Activated T-cell treated with anti-CD3 and anti-CD28 coated beads, Interleukin-2, amount 50 U/mL, for 48 hours (primary cell): Measurements from ENCODE around the gene AFDN.

Experiments
- DNase-seq, 2 experiments: peaks; one replicate each; pipeline ENCODE4 v3.0.0-alpha.2; 2020

Gene AFDN

DNA sequence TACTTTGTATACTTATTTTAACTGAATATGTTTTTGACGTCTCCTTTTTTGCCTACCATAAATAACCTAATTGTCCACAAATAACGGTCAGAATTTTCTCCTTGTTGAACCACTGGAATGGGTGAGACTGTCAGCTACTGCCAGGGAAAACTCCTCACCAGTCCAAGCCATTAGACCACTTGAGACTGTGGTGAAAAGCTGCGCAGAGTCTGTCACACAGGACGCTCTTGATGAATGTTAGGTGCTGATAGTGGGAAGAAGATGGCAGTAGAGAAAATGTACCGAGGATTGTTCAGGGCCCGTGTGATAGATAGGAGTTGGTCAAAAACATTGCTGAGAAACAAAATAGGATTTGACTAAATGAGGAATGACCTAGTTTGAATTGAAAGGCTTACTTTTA is 95.1 kb downstream of the AFDN start:
- no peak for DNase-seq

DNA sequence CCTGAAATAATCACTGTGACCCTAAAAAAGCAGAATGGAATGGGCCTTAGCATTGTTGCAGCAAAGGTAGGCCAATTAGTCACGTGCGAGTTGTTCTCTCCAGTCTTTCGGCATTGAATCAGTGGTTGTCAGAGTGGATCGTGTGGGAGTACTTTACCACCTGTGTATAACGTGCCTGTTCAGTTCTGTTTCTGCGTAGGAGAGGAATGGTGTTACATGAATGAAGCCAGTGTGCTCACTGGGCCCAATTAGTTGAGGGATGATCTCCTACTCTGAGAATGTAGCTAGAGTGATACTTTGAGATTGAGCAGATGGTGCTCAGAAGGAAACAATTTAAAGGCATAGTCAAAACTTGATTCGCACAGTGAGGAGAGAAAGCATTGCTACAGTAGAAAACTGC is 98.3 kb downstream of the AFDN start:
- DNase-seq = no peak

DNA sequence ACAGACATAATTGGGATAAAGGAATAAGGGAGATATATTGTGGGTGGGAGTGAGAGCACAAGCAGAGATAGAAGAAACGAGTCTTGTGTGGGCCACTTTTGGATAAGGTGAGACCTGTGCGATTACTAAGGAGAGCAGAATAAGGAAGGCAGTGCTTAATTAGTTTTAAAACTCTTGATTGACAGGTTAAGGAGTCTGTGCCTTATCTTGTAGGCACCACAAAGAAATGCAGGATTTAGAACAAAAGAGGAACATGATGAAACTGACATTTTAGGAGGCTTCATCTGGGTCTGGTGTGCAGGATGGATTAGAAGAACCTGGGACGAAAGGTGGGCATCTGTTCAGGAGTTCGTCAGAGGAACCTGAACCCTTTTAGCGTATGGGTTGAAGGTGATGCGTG is 100.5 kb downstream of the AFDN start:
- no peak for DNase-seq

DNA sequence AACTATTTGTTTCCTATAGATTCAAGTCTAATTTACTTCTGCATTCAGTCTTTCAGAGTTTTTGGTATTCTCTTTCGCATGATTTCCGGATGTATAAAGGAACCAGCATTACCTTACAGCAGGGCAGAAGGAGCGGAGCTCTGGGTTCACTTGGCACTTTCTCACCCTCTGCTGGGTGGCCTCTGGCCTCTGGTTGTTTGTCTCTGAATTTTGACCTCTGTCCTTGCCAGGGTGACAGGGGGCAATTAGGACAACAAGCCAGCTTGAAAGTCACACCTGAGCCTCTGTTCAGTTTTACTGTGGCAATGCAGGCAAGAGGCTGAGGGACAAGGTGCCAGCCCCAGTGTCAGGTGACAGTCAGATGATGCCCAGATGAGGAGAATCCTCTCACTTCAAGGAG is 101.4 kb downstream of the AFDN start:
- DNase-seq = no peak

DNA sequence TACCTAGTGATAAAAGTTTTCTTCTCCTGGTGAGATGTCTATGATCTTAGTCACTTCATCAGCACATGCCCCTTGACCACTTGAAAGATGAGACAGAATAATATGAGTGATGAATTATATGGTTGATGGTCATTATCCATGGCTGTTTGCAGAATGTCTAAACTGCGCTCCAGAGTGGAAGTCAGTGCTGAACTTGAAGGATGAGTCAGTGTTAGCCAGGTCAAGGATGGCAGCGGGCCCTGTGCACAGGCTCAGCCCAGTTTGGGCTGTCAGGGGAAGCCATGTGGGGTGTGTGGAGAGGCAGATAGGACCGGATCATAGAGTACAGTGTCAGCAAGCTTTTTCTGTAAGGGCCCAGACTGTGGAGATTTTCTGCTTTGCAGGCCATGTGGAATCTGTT is 103.6 kb downstream of the AFDN start:
- no peak for DNase-seq

DNA sequence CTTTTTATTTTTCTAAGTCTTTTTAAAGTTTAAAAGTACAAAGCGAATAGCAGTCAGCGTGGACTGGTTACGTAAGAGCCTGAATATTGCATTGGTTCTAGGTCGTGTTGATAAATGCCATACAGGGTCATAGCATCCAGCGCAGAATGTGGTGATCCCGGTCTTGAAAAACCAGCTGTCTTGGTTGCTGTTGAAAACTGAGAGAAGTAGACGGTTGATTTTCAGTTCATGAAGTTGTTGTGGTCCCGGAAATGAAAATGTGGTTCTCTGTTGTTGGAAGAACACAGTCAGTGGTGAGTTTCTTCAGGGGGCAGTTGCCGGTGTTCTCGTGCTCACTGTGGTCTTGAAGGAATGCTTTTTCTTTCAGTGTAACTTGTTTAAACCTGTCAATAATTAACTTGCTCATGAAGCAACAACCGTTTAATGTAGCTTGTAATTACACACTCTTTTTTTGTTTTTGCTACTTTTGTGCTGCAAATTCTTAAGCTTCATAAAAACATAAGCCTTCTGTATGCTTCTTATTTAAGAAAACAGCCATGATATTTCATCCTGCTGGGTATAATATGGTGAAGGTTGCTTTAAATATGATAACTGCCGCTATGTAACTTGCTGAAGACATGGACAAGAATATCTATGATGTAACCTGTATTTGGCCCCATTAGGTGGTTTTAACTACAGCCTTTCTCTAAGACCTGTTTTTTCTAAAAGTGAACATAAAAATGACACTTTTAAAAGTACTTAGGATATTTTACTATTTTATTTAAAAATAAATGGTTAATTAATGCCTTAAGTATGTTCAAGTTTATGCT is 106.0 kb downstream of the AFDN start:
- no peak for DNase-seq

DNA sequence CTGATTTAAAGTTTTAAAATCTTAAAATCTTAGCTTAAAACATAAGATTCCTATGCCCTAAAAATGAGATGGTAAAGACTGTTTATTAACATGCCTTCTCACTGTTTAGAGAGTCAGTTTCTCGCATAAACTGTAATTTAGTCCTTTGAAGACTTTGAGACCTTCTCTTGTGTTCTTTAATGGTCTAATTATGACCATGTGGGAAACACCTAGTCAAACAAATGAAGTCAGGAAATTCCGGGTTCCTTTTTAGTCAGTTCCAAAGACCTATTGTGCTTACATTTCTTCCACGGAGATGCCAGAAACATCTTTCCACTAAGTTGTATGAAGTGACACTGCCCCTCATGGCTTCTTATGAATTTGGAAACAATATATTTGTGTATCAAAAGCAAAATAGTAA is 106.6 kb downstream of the AFDN start:
- no peak for DNase-seq

DNA sequence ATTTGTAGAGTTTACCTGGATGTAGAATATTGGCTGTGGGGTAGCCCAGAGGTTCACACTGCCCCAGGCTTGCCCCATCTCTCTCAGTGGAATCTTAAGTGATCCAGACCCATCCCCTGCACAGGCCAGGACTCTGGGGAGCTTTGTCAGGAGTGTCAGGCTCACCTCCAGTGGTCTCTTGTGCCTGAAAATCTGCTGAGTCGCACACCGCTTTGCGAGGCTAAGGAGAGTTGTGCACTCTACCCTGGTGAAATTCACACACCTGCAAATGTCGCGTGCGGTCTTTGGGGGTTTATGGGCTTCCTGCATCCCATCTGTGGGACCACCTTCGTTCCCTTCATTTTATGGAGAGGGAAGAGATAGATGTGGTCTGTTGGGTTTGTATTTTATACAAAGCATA is 107.1 kb downstream of the AFDN start:
- no peak for DNase-seq

DNA sequence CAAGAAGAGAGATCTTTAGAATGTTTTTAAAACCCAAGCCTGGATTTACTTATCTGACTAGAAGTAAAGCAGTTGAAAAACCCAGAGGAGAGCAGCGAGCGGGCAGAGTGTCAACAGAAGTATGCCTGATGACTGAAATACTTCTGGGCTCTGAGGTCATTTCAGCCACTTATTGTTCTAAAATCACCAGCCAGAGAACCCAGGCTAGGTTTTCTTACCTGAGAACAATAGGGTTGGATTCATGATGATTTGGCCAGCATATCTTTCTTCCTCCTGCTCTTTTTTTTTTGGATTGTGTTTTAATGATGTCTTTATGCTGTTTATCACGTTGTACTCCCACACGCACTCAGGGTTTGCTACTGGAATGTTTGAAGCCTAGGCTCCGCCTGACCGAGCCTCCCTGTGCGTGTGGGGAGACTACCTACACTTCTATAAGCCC is 107.7 kb downstream of the AFDN start:
- no peak for DNase-seq

DNA sequence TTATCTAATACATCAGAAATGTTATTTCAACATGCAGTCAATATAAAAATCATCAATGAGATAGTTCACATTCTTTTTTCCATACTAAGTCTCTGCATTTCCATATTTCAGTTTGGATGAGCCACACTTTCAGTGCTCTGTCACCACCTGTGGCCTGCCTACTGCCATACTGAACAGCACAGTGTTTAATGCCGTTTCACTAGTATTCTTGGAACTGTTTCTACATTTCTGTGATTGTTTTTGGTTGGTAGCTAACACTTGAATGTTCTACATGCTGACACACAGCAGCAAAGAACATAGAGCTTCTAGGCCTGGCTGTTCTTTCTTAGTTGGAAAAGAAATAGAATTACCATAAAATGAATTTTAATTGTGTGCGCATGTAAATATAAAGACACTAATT is 109.3 kb downstream of the AFDN start:
- DNase-seq = no peak

DNA sequence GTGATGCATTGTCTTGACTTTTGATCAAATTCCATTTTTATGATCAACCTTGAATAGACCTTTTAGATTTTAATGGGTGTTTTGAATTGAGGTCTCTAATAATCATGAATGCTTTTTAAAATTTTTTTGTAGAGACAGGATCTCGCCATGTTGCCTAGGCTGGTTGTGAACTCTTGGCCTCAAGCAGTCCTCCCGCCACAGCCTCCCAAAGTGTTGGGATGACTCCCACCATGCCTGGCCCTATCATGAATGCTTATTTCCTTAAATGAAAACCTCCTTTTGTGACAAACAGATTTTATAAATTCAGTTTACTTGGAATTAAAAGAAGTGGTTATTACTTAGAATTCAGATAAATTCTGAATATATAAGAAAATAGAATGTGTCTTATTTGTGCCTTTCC is 110.6 kb downstream of the AFDN start:
- DNase-seq = no peak

DNA sequence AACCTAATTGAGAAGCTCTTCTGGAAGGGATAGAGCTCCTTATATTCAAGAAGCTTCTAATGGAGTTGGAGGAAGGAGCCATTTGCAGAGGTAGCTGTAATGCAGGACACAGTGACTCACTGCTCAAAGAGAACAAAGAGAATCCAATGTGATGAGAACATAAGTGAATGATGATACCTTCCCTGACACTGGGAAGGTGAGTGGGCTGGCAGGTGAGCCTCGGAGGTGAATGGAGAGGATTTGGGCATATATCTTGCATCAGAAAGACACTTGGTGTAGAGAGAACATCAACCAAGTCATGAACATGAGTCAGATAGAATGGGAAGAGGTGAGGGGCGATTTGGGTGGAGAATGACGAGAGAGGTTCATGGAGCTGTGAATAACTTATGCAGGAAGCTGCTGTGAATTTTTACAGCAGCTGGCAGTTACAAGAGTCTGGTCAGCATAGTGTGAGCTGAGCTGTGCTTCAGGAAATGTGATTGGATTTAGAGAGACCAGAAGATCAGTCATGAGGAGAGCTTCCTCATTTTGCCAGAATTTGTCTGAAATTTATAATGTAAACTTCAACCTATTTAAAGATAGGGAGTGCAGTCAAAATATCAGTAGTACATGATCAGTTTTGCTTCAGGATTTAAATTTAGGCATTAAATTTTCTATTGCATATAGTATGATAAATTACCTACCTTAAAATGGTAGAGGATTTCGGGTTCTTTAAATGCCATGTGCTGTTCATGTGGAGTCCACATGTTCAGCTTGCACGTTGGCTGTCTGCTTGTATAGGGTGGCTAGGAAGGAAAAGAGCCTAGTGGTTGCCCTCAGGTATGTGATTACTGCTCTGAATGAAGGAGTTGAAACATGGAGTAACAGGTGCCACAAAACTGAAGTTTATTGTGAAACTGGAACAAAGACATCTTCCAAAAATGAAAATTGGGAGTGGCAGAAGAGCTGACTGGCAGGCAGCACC is 111.5 kb downstream of the AFDN start:
- DNase-seq = no peak

DNA sequence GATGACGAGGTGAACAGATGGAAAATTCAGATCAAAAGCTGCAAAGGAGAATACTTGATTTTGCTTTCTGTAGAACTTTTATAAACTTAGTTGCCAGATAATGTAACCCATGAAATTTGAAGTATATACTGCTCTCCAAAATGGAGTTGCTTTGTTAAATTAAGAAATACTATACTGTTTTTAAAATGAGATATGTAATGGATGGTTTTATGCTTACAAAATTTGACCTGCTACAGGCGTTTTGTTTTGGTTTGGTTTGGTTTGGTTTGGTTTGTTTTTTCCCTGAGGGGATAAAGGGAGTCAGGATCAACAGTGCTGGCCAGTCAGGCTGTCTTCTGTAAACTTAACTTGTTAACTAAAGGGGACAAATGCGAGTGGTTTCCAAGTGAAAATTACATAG is 115.1 kb downstream of the AFDN start:
- DNase-seq = no peak

DNA sequence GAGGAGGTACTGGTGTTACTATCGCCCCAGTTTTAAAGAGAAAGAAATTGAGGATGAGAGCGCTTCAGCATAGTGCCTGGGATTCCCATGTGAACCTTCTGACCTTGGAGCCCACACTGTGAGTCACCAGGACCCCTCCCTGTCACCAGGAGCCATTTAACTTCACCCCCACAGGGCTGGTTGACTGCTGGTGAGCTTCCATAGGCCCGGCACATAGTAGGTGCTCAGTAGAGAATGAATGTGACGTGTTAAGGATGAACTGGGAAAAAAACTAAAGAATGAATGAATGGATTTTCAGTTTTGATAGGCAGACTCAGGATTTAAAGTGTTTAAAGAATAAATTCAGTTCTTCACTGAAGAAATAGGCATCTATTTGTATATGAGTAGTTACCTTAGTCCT is 117.4 kb downstream of the AFDN start:
- DNase-seq = no peak

DNA sequence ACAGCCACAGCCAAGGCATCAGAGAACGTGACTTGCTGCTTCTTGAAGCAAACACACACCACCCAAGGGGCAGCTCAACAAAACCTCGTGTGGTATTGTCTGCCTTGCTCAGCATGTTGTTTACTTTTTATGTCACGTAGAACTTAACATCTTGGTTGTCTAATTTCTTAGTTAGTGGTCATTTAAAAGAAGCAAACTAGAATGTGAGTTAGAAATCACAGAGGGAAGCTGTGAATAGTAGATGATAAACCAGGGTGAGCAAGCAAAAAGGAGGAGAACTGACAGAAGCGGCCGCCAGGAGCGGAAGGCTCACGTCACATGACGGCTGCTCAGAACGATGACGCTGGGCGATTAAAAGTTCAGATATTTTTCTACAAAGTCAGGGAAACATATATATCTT is 119.3 kb downstream of the AFDN start:
- DNase-seq = no peak

DNA sequence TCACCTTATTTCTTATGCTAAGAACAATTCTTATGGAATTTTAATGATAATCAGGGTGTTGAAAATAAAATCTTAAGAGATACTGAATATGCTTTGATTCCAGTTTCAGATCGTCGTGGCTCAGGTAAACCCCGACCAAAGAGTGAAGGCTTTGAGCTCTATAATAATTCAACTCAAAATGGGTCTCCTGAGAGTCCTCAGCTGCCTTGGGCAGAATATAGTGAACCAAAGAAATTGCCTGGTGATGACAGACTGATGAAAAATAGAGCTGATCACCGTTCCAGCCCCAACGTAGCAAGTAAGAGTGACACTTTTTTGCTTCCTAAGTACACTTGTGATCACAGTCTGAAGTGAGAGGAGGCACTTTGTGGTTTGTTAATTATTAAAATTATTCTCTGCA is 119.9 kb downstream of the AFDN start:
- no peak for DNase-seq

DNA sequence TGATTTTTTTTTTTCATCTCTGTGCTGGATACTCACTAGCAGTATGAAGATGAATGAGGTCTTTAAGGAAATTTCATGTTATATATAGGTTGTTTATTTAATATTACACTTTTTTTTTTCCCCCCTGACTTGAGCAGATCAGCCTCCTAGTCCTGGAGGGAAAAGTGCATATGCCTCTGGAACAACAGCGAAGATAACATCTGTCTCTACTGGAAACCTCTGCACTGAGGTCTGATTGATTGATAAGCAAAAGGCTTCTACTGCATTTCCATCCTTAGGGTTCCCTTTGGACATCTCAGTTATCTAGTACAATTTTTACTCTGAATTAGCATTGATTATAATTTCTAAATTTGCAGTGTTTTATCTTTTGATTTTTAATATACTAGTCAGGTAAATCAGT is 121.0 kb downstream of the AFDN start:
- no peak for DNase-seq

DNA sequence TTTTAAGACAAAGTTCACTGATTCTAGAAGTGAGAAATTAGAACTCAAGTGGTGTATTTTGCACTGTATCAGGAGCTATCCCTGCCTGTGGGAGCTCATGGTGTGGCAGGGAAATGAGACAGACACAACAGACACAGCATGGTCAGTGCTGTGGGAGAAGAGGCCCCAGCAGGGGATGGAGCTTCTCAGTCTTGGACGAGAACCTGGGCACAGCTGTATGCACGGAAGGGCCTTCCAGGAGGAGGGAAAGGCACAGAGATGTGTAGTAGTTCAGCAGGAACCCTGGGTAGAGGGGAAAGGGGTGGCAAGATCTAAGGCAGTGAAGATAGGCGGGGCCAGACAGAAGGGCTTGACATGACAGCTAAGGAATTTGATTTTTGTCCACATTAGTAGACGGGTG is 122.0 kb downstream of the AFDN start:
- DNase-seq = no peak

DNA sequence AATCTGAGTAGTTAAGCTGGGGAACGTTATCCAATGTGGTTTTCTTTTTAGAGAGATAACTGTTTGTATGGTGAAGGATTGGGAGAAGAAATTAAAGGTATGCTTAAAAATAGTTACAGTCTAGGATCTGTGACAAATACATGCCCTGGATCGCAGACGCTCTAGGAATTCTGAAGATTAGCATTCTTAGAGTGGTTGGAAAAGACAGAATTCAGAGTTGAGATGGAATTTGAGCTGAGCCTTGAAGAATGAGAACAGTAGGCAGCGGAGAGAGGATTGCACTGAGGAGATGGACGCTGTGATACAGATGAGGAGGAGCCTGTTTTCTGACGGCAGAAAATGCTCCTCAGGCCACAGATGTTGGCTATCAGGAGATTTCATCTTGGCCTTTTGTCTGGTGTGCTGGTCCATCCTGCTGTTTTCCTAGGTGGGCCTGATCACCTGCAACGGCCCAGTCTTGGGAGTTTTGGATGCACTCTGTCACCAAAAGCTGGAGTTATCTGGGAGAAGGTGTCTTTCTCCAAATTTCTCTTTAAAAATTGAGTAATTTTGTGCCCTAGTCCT is 122.5 kb downstream of the AFDN start:
- DNase-seq = no peak

DNA sequence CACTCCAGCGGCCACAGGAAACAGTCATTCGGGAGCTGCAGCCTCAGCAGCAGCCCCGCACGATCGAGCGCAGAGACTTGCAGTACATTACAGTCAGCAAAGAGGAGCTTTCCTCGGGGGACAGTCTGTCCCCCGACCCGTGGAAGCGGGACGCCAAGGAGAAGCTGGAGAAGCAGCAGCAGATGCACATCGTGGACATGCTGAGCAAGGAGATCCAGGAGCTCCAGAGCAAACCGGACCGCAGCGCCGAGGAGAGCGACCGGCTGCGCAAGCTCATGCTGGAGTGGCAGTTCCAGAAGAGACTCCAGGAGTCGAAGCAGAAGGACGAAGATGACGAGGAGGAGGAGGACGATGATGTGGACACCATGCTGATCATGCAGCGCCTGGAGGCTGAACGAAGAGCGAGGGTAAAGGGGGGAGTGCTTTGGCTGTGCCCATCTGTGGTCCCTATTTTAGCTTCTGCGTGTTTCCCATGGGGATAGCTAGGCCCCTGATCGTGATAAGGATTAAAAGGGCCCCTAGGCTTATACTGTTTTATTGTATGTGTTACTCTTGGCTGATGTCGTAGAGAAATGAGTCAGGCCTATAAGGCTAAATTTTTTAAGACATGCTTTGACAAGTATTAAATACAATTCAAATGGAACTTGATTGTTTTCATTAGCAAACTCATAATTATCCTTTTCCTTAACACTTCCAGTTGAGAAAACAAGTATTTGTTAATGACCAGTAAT is 125.2 kb downstream of the AFDN start:
- no peak for DNase-seq

DNA sequence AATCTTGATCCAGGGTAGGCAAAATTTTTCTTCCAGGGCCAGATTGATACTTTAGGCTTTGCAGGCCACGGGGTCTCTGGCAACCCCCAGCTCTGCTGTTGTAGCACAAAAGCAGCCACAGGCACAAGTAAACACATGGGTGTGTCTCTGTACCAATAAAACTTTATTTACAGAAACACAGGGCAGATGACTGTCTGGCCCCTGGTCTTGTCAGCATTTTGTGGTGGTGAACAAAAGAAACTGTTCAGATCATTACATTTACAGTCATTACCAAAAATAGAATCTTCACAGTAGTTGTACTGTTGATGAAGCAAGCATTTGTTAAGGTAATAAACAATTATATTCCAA is 125.8 kb downstream of the AFDN start:
- DNase-seq = no peak

DNA sequence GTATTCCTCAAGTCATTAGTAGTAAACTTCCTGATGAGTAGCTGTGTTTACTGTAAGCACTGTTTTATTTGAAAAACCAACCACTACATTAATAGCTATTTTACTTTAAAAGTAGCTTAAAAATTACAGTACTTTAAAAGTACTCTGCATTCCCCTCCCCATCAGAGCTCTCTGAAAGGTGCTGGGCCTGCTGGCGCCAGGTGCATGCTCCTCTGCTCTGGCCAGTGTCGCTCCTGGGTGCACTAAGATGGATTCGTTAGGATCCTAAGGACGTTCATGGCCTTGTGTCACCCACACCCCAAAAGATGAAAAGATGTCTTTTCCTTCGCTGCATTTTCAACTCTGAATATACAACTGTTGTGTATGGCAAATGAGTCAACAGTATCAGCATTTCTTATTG is 126.8 kb downstream of the AFDN start:
- no peak for DNase-seq

DNA sequence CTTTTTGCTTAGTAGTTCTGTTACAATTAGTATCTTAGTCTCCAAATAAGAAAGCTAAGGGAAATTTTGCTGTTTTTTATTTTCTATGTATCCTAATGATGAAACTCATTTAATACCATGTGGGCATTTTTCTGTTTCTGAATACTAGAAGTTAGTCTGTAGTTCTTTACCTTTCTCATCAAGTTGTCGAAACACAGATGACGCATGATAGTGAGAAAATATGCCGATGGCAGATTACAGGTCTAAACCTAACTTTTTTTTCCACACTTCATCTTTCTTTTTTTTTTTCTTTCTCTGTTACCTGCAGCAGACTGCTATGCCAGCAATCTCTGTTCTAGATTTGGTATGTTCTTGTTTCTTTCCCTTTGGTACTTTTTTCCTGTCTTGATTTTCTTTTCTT is 127.4 kb downstream of the AFDN start:
- no peak for DNase-seq
